Skin of body (tissue), 2 donors: ENCODE results near the gene ARRB1. TPM values are rescaled to one million over a fixed set of nuclear protein-coding genes. Genes with fewer than 3 reads are reported as not detected.
"Not testable (repeated sequence)": the region's sequence is repeated elsewhere in the genome, so short reads cannot be mapped to it uniquely, and the experiment has no call there.

Experiments used
- DNase-seq: peaks from one replicate; lab custom pipeline; 2025; lab: John Stamatoyannopoulos, UW
- total RNA-seq: library from RNA; depleted of rRNA; stranded (reverse); fragments of >200 nt; gene quantifications from one replicate; pipeline ENCODE4 v1.2.3, GENCODE V29; 2014

Gene ARRB1
- total RNA-seq, 1 donor from 2014 or later, result 22.5 TPM

DNA sequence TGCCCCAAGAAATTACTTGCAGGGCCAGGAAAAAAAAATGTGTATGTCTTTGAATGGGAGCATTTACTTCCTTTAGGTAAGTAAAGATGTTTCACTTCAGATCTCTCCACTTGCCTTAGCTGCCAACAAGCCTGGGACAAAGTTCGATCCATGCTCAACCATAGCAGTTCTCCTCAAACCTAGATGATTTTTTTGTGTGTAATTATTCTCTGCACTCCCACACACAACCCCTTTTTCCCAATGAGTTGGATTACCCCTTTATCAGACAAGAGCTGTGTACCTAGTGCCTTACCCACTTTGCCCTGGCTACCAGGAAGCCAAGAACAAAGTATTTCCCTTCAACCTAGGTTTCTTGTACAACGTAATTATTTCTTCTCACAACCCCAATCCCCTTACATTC, 75.3 kb downstream of the ARRB1 start:
- DNase-seq, result no peak

GRCh38 chr11:75275581-75275980, 75.9 kb downstream of the ARRB1 start:
- no peak for DNase-seq

- DNase-seq, result not testable (repeated sequence)
These were observed 76.7 kb downstream of the ARRB1 start for GRCh38 chr11:75274716-75275115.

DNA sequence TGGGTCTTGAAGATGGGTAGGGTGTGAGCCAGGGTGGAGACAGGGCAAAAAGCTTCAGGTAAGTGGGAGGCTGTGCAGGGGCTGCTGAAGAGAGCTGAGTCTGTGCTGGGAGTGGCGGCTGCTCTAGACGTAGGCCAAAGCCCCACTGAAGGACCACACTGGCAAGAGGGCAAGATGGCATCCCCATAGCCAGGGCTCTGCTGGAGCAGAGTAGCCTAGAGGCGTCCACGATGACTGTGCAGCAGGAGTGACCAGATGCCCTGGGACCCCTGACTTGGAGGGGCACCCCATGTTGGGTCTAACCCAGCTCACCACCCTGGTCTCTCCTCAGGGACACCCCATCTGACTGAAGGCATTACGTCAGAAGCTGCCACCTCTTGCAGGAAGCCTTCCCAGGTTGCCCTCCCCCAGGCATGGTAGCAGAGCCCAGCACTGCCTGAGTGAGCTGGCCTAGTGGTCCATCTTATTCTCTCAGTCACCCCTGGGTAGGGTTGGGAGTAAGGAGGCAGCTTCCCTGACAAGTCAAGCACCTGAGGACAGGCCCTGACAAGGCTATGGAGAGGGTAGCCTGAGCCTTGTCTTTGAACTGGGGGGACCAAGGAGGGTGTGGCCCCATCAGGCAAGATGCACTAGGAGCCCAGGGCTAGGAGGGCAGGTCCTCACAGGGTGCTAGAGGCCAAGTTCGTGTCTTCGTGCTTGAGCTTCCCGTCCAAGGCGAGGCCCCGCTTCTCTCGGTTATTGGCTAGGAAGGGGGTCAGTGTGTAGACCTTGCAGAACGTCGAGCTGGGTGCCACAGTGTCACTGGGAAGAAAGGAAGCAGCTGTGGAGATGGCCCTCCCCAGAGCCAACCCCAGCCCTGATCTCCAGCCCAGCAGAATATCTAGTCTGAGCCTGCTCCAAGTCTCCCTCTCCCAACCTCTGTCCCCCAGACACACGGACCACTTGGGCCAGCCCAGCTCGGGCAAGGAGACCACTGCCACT, 77.8 kb downstream of the ARRB1 start:
- DNase-seq, result no peak

DNA sequence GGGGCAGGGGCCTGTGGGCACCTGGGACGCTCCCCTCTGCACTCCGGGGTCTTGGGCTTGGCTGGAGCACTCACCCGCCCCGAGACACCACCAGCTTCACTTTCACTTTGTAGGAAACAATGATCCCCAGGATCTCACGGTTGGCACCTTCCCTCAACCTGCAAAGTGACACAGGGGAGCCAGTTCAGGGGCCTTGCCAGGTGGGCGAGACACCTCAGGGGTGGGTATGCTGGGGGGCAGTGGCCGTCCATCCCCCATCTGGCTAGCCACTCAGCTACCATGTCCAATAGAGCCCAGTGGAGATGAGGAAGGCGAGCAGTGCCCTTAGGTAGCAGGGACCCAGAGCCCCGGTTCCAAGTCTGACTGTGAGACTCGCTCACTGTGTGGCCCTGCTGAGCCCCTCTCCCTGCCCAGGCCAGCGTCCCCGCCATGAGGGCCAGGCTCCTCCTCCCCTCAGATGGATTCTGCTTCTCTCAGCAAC, 78.6 kb downstream of the ARRB1 start:
- no peak for DNase-seq

DNA sequence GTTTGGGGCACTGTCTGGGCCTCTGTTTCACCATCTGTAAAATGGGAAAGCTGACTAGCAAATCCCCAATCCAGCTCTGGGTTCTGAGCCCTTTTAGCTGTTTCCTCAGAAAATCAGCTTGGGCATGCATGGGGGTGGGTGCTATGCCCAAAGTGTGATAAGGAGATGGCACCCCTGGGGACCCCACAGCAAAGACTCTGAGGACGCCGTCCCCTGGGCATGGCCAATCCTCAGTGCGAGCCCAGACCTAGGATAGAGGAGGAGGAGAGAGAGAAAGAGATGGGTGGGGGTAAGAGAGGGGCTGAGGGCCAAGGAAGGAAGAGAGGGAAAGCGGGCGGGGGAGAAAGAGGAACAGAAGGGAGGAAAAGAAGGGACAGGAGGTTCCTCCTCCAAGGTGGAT, 79.1 kb downstream of the ARRB1 start:
- no peak for DNase-seq

- DNase-seq, result no peak
These were observed 79.7 kb downstream of the ARRB1 start for GRCh38 chr11:75271730-75272129.

- no peak for DNase-seq
These were observed 80.5 kb downstream of the ARRB1 start for GRCh38 chr11:75270896-75271418.

DNA sequence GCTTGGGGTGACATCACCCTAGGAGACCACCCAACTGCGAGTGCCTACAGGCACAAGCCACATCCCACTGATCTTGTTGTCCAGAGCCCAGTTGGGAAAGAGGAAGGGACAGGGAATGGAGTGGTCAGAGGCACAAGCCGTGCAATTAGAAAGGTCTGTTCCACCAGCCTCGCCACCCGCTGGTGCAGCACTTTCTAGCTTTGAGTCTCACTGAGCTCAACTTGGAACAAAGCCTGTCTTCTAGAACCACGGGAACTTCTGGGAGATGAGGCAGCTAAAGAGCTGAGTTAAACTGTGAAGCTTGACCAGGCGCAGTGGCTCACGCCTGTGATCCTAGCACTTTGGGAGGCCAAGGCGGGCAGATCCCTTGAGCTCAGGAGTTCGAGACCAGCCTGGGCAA, 81.6 kb downstream of the ARRB1 start:
- DNase-seq, result no peak

- no peak for DNase-seq
These were observed 82.1 kb downstream of the ARRB1 start for GRCh38 chr11:75269367-75269660.

- DNase-seq, result no peak
These were observed 82.7 kb downstream of the ARRB1 start for GRCh38 chr11:75268626-75269366.

GRCh38 chr11:75267171-75267970, 84.1 kb downstream of the ARRB1 start:
- no peak for DNase-seq

- no peak for DNase-seq
These were observed 85.5 kb downstream of the ARRB1 start for GRCh38 chr11:75265851-75266531.

DNA sequence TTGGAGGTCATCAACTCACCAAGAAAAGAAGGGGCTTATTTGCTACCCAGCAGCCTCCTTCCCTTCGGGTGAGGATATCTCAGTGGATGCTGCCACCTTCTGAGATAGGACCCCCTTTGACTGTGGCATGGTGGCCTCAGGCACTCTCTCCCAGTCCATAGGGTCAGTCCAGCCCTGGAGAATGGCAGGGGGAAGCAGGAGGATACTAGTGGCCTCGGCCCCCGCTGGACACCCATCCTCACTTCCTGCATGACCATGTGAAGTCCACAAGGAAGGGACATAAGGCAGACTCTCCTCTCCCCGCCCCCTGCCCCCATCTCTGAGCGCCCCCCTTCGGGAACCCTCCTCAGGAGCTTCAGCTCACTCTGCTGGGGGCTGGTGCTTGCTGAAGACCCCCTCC, 86.5 kb downstream of the ARRB1 start:
- DNase-seq, result no peak

- DNase-seq, result no peak
These were observed 87.1 kb downstream of the ARRB1 start for GRCh38 chr11:75264356-75264755.

DNA sequence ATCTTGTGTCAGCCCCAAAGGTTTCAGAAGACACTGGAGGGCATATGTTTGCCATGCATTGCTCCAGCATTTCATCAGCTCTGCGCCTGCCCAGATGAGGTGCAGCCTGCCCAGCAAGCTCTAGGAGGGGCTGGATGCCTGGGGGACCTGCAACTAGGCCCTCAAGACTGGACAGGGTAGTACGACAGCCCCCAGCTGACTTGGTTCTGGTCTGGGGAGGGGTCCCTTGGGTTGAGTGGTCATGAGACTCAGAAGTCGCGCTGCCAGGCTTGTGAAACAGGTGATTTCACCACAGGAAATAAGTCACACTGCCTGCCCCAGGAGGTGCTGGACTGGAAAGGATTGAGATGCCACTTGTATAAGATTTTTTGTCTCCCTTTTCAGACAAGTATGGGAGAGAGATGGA, 87.5 kb downstream of the ARRB1 start:
- DNase-seq, result no peak

- DNase-seq, result no peak
These were observed 88.3 kb downstream of the ARRB1 start for GRCh38 chr11:75262961-75263852.

- no peak for DNase-seq
These were observed 89.0 kb downstream of the ARRB1 start for GRCh38 chr11:75262436-75262835.

DNA sequence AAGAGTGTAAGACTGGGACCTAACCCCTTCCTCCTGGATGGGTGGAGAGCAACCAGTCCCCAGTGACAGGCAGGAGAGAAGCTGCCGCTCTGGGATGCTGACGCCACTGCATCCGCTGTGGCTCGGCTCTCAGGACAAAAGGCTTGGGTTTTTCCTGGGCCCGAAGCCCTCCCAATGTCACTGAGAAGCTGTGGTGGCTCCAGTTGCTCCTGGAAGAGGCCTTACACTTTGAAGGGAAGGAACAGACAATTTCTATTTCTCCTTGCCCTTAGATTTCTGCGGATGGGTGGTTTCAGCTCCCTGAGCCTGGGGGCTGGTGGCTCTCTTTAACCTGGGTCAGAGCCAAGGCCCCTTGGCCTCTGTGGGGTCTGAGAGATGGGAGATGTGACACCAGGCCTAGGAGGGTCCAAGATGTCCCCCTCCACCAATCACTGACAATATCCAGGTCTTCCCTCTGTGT, 89.5 kb downstream of the ARRB1 start:
- DNase-seq, result no peak
